Epidermal melanocyte (primary cell): Measurements from ENCODE around the gene HOOK1.
"Not testable (repeated sequence)": the region's sequence is repeated elsewhere in the genome, so short reads cannot be mapped to it uniquely, and the experiment has no call there.

Experiments used
- DNase-seq: peaks from one replicate; pipeline ENCODE4 v3.0.0; 2011; ENCODE audit warnings: low spot score; ENCODE audit not compliant: insufficient read length

Gene HOOK1

GRCh38 chr1:59819566-59820438 is 5.1 kb downstream of the HOOK1 start:
- DNase-seq, result no peak

- no peak for DNase-seq
Measured at GRCh38 chr1:59827055-59827643, 12.4 kb downstream of the HOOK1 start.

GRCh38 chr1:59828160-59828559 is 13.4 kb downstream of the HOOK1 start:
- DNase-seq, result no peak

- DNase-seq, result no peak
Measured at GRCh38 chr1:59831529-59831928, 16.8 kb downstream of the HOOK1 start.

GRCh38 chr1:59833022-59833421 is 18.3 kb downstream of the HOOK1 start:
- DNase-seq, result no peak

GRCh38 chr1:59833991-59834390 is 19.2 kb downstream of the HOOK1 start:
- no peak for DNase-seq

GRCh38 chr1:59837857-59838256 is 23.1 kb downstream of the HOOK1 start:
- not testable (repeated sequence) for DNase-seq

GRCh38 chr1:59845091-59845490 is 30.3 kb downstream of the HOOK1 start:
- DNase-seq, result no peak

- DNase-seq, result no peak
Measured at GRCh38 chr1:59846209-59846894, 31.6 kb downstream of the HOOK1 start.

GRCh38 chr1:59846895-59847282 is 32.1 kb downstream of the HOOK1 start:
- DNase-seq, result no peak

- DNase-seq, result no peak
Measured at GRCh38 chr1:59852117-59852516, 37.4 kb downstream of the HOOK1 start.

- DNase-seq, result not testable (repeated sequence)
Measured at GRCh38 chr1:59855297-59855696, 40.5 kb downstream of the HOOK1 start.

- no peak for DNase-seq
Measured at GRCh38 chr1:59856725-59857338, 42.1 kb downstream of the HOOK1 start.

- no peak for DNase-seq
Measured at GRCh38 chr1:59857679-59858354, 43.1 kb downstream of the HOOK1 start.

- DNase-seq, result no peak
Measured at GRCh38 chr1:59866462-59866861, 51.7 kb downstream of the HOOK1 start.

- DNase-seq, result no peak
Measured at GRCh38 chr1:59871746-59872145, 57.0 kb downstream of the HOOK1 start.

GRCh38 chr1:59877108-59877682 is 62.4 kb downstream of the HOOK1 start:
- no peak for DNase-seq

GRCh38 chr1:59878370-59878769 is 63.6 kb downstream of the HOOK1 start:
- DNase-seq, result no peak

GRCh38 chr1:59879574-59879973 is 64.8 kb downstream of the HOOK1 start:
- DNase-seq, result peak; percentile 45

GRCh38 chr1:59879996-59880505 is 65.3 kb downstream of the HOOK1 start:
- no peak for DNase-seq

GRCh38 chr1:59880735-59881134 is 66.0 kb downstream of the HOOK1 start:
- DNase-seq, result no peak
